ENCODE results near the gene SLC41A2.

DNA sequence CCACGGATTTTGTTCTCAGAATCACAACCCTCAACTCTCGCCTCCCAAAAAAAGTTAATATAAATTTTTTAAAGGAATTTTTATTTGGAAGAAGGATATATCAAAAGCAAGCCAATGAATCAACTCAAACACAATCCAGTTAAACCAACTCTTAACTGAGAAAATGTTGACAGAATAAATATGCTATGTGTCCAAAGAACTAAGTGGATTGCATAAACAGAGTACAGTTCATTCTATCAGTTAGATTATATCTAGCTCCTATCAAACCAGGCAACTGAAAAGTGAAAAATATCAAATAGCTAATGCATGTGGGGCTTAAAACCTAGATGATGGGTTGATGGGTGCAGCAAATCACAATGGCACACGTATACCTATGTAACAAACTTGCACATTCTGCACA is 16.6 kb downstream of the SLC41A2 start:
- no peak for TF ChIP-seq SIN3A (IDR thresholded peaks at IDR 0.05; ENCODE audit: borderline replicate concordance, insufficient read depth, low read depth, low read length)
- TF ChIP-seq, protein P1, sequence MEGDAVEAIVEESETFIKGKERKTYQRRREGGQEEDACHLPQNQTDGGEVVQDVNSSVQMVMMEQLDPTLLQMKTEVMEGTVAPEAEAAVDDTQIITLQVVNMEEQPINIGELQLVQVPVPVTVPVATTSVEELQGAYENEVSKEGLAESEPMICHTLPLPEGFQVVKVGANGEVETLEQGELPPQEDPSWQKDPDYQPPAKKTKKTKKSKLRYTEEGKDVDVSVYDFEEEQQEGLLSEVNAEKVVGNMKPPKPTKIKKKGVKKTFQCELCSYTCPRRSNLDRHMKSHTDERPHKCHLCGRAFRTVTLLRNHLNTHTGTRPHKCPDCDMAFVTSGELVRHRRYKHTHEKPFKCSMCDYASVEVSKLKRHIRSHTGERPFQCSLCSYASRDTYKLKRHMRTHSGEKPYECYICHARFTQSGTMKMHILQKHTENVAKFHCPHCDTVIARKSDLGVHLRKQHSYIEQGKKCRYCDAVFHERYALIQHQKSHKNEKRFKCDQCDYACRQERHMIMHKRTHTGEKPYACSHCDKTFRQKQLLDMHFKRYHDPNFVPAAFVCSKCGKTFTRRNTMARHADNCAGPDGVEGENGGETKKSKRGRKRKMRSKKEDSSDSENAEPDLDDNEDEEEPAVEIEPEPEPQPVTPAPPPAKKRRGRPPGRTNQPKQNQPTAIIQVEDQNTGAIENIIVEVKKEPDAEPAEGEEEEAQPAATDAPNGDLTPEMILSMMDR (IDR thresholded peaks at IDR 0.05), result no peak
- no peak for TF ChIP-seq POLR2AphosphoS5 (IDR thresholded peaks at IDR 0.05; ENCODE audit: low read depth, low read length)
- TF ChIP-seq, protein P2, sequence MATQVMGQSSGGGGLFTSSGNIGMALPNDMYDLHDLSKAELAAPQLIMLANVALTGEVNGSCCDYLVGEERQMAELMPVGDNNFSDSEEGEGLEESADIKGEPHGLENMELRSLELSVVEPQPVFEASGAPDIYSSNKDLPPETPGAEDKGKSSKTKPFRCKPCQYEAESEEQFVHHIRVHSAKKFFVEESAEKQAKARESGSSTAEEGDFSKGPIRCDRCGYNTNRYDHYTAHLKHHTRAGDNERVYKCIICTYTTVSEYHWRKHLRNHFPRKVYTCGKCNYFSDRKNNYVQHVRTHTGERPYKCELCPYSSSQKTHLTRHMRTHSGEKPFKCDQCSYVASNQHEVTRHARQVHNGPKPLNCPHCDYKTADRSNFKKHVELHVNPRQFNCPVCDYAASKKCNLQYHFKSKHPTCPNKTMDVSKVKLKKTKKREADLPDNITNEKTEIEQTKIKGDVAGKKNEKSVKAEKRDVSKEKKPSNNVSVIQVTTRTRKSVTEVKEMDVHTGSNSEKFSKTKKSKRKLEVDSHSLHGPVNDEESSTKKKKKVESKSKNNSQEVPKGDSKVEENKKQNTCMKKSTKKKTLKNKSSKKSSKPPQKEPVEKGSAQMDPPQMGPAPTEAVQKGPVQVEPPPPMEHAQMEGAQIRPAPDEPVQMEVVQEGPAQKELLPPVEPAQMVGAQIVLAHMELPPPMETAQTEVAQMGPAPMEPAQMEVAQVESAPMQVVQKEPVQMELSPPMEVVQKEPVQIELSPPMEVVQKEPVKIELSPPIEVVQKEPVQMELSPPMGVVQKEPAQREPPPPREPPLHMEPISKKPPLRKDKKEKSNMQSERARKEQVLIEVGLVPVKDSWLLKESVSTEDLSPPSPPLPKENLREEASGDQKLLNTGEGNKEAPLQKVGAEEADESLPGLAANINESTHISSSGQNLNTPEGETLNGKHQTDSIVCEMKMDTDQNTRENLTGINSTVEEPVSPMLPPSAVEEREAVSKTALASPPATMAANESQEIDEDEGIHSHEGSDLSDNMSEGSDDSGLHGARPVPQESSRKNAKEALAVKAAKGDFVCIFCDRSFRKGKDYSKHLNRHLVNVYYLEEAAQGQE (IDR thresholded peaks at IDR 0.05; ENCODE audit: insufficient read depth in 1 of 2, low read depth in 2 of 2, low read length in 1 of 2), result no peak

Measured in Panc1 (cell line).